A549 (cell line): Measurements from ENCODE around the gene CDK10. TPM values are rescaled to one million over a fixed set of nuclear protein-coding genes. Genes with fewer than 3 reads are reported as not detected.

ENCODE experiments used
- ATAC-seq, 2 experiments: fragments of 200-7000 bp in 1 of 2; fragments of >200 bp in 1 of 2; cut with Nextera tagmentation in 1 of 2; cut with Tn5 transposase in 1 of 2; 3 replicates each; pipeline versions ENCODE4 v1.8.0 to v1.9.1; 2018 to 2020; ENCODE audit warnings: mild to moderate bottlenecking in 1 of 2, moderate library complexity in 1 of 2
- CTCF ChIA-PET: fragments of 300-600 bp; sonication (Branson Sonifier 250); formaldehyde crosslinking; extraction: SDS; loops from one replicate; lab custom pipeline; 2021; ENCODE audit warnings: antibody characterized with exemption, inconsistent platforms; lab: Yijun Ruan, JAX
- POLR2A ChIA-PET: fragments of 350-600 bp; formaldehyde crosslinking; extraction: SDS; loops from one replicate; lab custom pipeline; 2021; ENCODE audit warnings: antibody characterized with exemption, inconsistent platforms; lab: Yijun Ruan, JAX
- DNase-seq, 2 experiments: peaks; one replicate each; pipeline versions ENCODE4 v3.0.0 to v3.0.0-alpha.2; 2011 to 2016; ENCODE audit warnings: low read depth in 1 of 2, low spot score in 1 of 2
- FAIRE-seq: peaks from 2 replicates; lab custom pipeline; 2011; peaks lifted over from hg19 to GRCh38; lab: Jason Lieb, UNC
- H3K27ac ChIP-seq, 2 experiments: fragments of >200 bp; sonication (Bioruptor Twin); formaldehyde crosslinking; 3 replicates each; pipeline ENCODE4 v1.5.1; 2016 to 2017
- H3K4me1 ChIP-seq: fragments of >200 bp; sonication (Bioruptor Twin); formaldehyde crosslinking; 3 replicates; pipeline ENCODE4 v1.6.1; 2016
- H3K4me2 ChIP-seq: fragments of >200 bp; sonication (Bioruptor Twin); formaldehyde crosslinking; 3 replicates; pipeline ENCODE4 v1.6.1; 2016
- H3K4me3 ChIP-seq: fragments of >200 bp; sonication (Bioruptor Twin); formaldehyde crosslinking; 3 replicates; pipeline ENCODE4 v1.5.1; 2016
- H3K9me3 ChIP-seq: fragments of >200 bp; sonication (Bioruptor Twin); formaldehyde crosslinking; 3 replicates; pipeline ENCODE4 v1.6.1; 2016
- BHLHE40 ChIP-seq: IDR thresholded peaks from 2 replicates; pipeline ENCODE4 v1.6.1; 2012; ENCODE audit warnings: low read depth, low read length, inconsistent platforms
- CBX8 ChIP-seq: fragments of 200-600 bp; sonication (generic); IDR thresholded peaks from 2 replicates; pipeline ENCODE4 v1.6.1; 2016
- CEBPB ChIP-seq, 2 experiments: fragments of >200 bp in 1 of 2; sonication (Bioruptor Twin) in 1 of 2; formaldehyde crosslinking in 1 of 2; IDR thresholded peaks; 2 replicates each; pipeline ENCODE4 v1.6.1; 2012 to 2016
- EHMT2 ChIP-seq: fragments of 200-600 bp; sonication (generic); IDR thresholded peaks from 2 replicates; pipeline ENCODE4 v1.6.1; 2016; ENCODE audit warnings: antibody characterized with exemption, low read depth, mild to moderate bottlenecking, moderate library complexity
- ESRRA ChIP-seq: fragments of 150-350 bp; IDR thresholded peaks from 2 replicates; pipeline ENCODE4 v1.6.1; 2014; ENCODE audit warnings: mild to moderate bottlenecking, low read length, borderline replicate concordance
- FOSB ChIP-seq: fragments of 250-450 bp; sonication (Bioruptor Pico); IDR thresholded peaks from 2 replicates; pipeline ENCODE4 v1.5.0; 2020; ENCODE audit warnings: mild to moderate bottlenecking, moderate library complexity
- FOSL2 ChIP-seq, 2 experiments: fragments of 450-650 bp in 1 of 2; fragments of >200 bp in 1 of 2; sonication (Bioruptor Twin) in 1 of 2; formaldehyde crosslinking; IDR thresholded peaks; 2 replicates each; pipeline versions ENCODE4 v1.5.0 to v1.6.1; 2016 to 2020; ENCODE audit warnings: mild to moderate bottlenecking in 1 of 2, moderate library complexity in 1 of 2
- FOXS1 ChIP-seq: fragments of 250-450 bp; sonication (Bioruptor Pico); IDR thresholded peaks from 2 replicates; pipeline ENCODE4 v1.5.0; 2020; ENCODE audit warnings: mild to moderate bottlenecking, moderate library complexity
- GATA3 ChIP-seq: IDR thresholded peaks from 2 replicates; pipeline ENCODE4 v1.6.1; 2012; ENCODE audit warnings: borderline replicate concordance
- HDAC2 ChIP-seq: fragments of 200-600 bp; sonication (generic); IDR thresholded peaks from 2 replicates; pipeline ENCODE4 v1.6.1; 2016
- HEYL ChIP-seq: fragments of 250-450 bp; sonication (Bioruptor Pico); IDR thresholded peaks from 2 replicates; pipeline ENCODE4 v1.8.0; 2021; ENCODE audit warnings: mild to moderate bottlenecking, moderate library complexity
- HOXA7 ChIP-seq: fragments of 250-450 bp; sonication (Bioruptor Pico); IDR thresholded peaks from 2 replicates; pipeline ENCODE4 v1.5.0; 2020; ENCODE audit warnings: mild to moderate bottlenecking, moderate library complexity
- HOXB13 ChIP-seq: fragments of 250-450 bp; sonication (Bioruptor Pico); IDR thresholded peaks from 2 replicates; pipeline ENCODE4 v1.5.0; 2020; ENCODE audit warnings: low read depth, mild to moderate bottlenecking, moderate library complexity
- HOXB5 ChIP-seq: fragments of 250-450 bp; sonication (Bioruptor Pico); IDR thresholded peaks from 2 replicates; pipeline ENCODE4 v1.5.0; 2020; ENCODE audit warnings: mild to moderate bottlenecking, moderate library complexity
- JUN ChIP-seq, 2 experiments: fragments of >200 bp; sonication (Bioruptor Twin); formaldehyde crosslinking; IDR thresholded peaks; 2 replicates in 1 of 2; 3 replicates in 1 of 2; pipeline ENCODE4 v1.6.1; 2016 to 2017
- JUNB ChIP-seq: fragments of >200 bp; sonication (Bioruptor Twin); formaldehyde crosslinking; IDR thresholded peaks from 2 replicates; pipeline ENCODE4 v1.6.1; 2016
- KDM1A ChIP-seq: fragments of 200-600 bp; sonication (generic); IDR thresholded peaks from 2 replicates; pipeline ENCODE4 v1.6.1; 2016; ENCODE audit warnings: low read depth, mild to moderate bottlenecking
- KDM5A ChIP-seq: fragments of 200-600 bp; sonication (generic); IDR thresholded peaks from 2 replicates; pipeline ENCODE4 v1.6.1; 2016; ENCODE audit warnings: antibody characterized with exemption, mild to moderate bottlenecking
- MAZ ChIP-seq: fragments of 150-350 bp; IDR thresholded peaks from 2 replicates; pipeline ENCODE4 v1.6.1; 2014; ENCODE audit warnings: antibody characterized with exemption, low read depth, low read length, borderline replicate concordance
- MYC ChIP-seq: IDR thresholded peaks from 2 replicates; pipeline ENCODE4 v1.6.1; 2012; ENCODE audit warnings: mild to moderate bottlenecking, inconsistent platforms, low read length, improper control_type of control experiment, borderline replicate concordance
- NPAS2 ChIP-seq: fragments of 250-450 bp; sonication (Bioruptor Pico); IDR thresholded peaks from 2 replicates; pipeline ENCODE4 v1.8.0; 2022; ENCODE audit warnings: mild to moderate bottlenecking, moderate library complexity, borderline replicate concordance
- NR3C1 ChIP-seq: fragments of >200 bp; sonication (Bioruptor Twin); formaldehyde crosslinking; IDR thresholded peaks from 3 replicates; pipeline ENCODE4 v1.6.1; 2017
- PHF8 ChIP-seq: fragments of 200-600 bp; sonication (generic); IDR thresholded peaks from 2 replicates; pipeline ENCODE4 v1.6.1; 2016; ENCODE audit warnings: low read depth, mild to moderate bottlenecking, antibody characterized with exemption, moderate library complexity, borderline replicate concordance
- POLR2A ChIP-seq: IDR thresholded peaks from 2 replicates; pipeline ENCODE4 v1.6.1; 2012; ENCODE audit warnings: mild to moderate bottlenecking, low read length
- POLR2AphosphoS2 ChIP-seq: conservative IDR thresholded peaks from 2 replicates; pipeline ENCODE4 v1.6.1; 2012; ENCODE audit warnings: low read length, improper control_type of control experiment, inconsistent platforms
- RAD21 ChIP-seq, 2 experiments: fragments of >200 bp in 1 of 2; sonication (Bioruptor Twin) in 1 of 2; formaldehyde crosslinking in 1 of 2; IDR thresholded peaks in 1 of 2; conservative IDR thresholded peaks in 1 of 2; 2 replicates in 1 of 2; 3 replicates in 1 of 2; pipeline ENCODE4 v1.6.1; 2012 to 2018; ENCODE audit warnings: inconsistent platforms in 1 of 2
- RARB ChIP-seq: fragments of 250-450 bp; sonication (Bioruptor Pico); IDR thresholded peaks from 2 replicates; pipeline ENCODE4 v1.8.0; 2021; ENCODE audit warnings: mild to moderate bottlenecking, moderate library complexity
- RCOR1 ChIP-seq: fragments of 150-350 bp; IDR thresholded peaks from 2 replicates; pipeline ENCODE4 v1.6.1; 2014; ENCODE audit warnings: antibody characterized with exemption, low read length, low read depth
- RFX5 ChIP-seq: fragments of 450-650 bp; IDR thresholded peaks from 2 replicates; pipeline ENCODE4 v1.7.1; 2014; ENCODE audit warnings: antibody characterized with exemption, mild to moderate bottlenecking, moderate library complexity
- RNF2 ChIP-seq: fragments of 200-600 bp; sonication (generic); IDR thresholded peaks from 2 replicates; pipeline ENCODE4 v1.6.1; 2016; ENCODE audit warnings: low read depth, mild to moderate bottlenecking, antibody characterized with exemption, moderate library complexity, borderline replicate concordance
- SMC3 ChIP-seq: fragments of >200 bp; sonication (Bioruptor Twin); formaldehyde crosslinking; IDR thresholded peaks from 3 replicates; pipeline ENCODE4 v1.6.1; 2018; ENCODE audit warnings: inconsistent platforms
- SREBF2 ChIP-seq: fragments of 450-650 bp; IDR thresholded peaks from 2 replicates; pipeline ENCODE4 v1.6.1; 2014; ENCODE audit warnings: mild to moderate bottlenecking, moderate library complexity
- TFCP2L1 ChIP-seq: fragments of 250-450 bp; sonication (Bioruptor Pico); IDR thresholded peaks from 2 replicates; pipeline ENCODE4 v1.5.0; 2021; ENCODE audit warnings: mild to moderate bottlenecking
- ZC3H11A ChIP-seq: fragments of 450-650 bp; IDR thresholded peaks from 2 replicates; pipeline ENCODE4 v1.6.1; 2014; ENCODE audit warnings: antibody characterized with exemption, mild to moderate bottlenecking
- ZNF302 ChIP-seq: fragments of 250-450 bp; sonication (Bioruptor Pico); IDR thresholded peaks from 2 replicates; pipeline ENCODE4 v1.9.0; 2021; ENCODE audit warnings: inconsistent platforms, mild to moderate bottlenecking, moderate library complexity
- WGBS: methylation state at CpG from one replicate; pipeline ENCODE4 v1.1.6; 2017; ENCODE audit errors: missing lambda C conversion rate; 5-methylcytosine and 5-hydroxymethylcytosine counted together
- polyA plus RNA-seq, 4 experiments: library from polyadenylated mRNA; depleted of rRNA in 3 of 4; stranded (reverse); fragments of >200 nt; fragmentation: RNase III in 1 of 4; extraction: RNeasy Plus Mini Kit Qiagen cat#74134 plus additional on column Dnase treatment in 1 of 4; gene quantifications; 2 replicates in 3 of 4; 3 replicates in 1 of 4; pipeline ENCODE4 v1.2.3, GENCODE V29; 2011 to 2017
- TF ChIP-seq, protein P1 (sequence below): IDR thresholded peaks from 2 replicates; pipeline ENCODE4 v1.6.1; 2012; ENCODE audit warnings: low read depth, borderline replicate concordance
- TF ChIP-seq, protein P2 (sequence below): fragments of >200 bp; sonication (Bioruptor Twin); formaldehyde crosslinking; IDR thresholded peaks from 2 replicates; pipeline ENCODE4 v1.6.1; 2016
- TF ChIP-seq, protein P3 (sequence below): fragments of 450-650 bp; IDR thresholded peaks from 2 replicates; pipeline ENCODE4 v1.6.1; 2014; ENCODE audit warnings: antibody characterized with exemption
- TF ChIP-seq, protein P4 (sequence below): fragments of >200 bp; sonication (Bioruptor Twin); formaldehyde crosslinking; IDR thresholded peaks from 3 replicates; pipeline ENCODE4 v1.6.1; 2016
- TF ChIP-seq, protein P5 (sequence below): fragments of 250-450 bp; sonication (Bioruptor Pico); IDR thresholded peaks from 2 replicates; pipeline ENCODE4 v1.5.0; 2020; ENCODE audit warnings: low read depth, mild to moderate bottlenecking, moderate library complexity

CDK10 gene
- polyA plus RNA-seq, 2 of the 4 experiments (the other 2 are of a cell fraction), result 35.9 to 55.3 TPM

DNA sequence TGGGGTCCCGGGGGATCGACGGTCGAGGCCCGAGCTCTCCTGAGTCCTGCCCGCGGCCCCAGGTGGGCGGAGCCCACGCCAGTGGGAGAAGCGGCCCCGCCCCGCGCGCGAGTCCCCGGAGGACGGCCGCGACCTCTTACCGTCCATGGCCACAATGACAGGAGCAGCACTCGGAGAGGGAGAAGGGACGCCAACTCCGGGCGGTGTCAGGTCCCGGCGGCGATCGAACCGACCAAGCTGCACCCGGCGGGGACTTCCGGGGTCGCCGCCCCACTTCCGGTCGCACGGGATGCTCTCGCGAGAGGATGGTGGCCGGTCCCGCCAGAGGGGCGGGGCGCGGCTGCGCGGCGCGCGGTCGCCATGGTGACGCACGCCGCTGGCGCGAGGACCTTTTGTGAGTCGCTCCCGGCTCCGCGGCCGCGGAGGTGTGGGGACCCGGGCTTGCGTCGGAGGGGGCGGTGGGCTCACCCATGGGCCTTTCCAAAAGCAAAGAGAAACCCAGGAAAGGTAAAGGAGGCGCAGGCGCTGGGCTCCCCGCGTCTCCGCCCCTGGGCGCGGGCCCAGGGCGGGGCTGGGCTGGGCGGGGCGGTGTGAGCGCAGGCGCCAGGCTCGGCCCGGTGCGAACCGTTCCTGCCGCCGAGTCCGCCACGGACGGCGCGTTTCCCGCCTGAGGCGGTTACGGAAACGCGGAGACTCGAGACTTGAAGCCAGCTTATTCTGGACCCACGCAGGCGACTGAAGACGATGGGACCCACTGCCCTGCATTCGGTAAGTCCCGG is 28.9 kb upstream of the CDK10 start, which contains the start of the genes CHMP1A and SPATA33:
CHMP1A (minus strand) TSS at position 267 of the 779 bp plus-strand sequence; CDS start at position 147, 120 bp downstream.
SPATA33 (plus strand) TSS at position 395 of the 779 bp plus-strand sequence; CDS start at position 471, 76 bp downstream.
- ATAC-seq (peak; percentile 96 to 97), DNase-seq (peak; percentile 84 to 91), FAIRE-seq (no peak)
- H3K4me2 ChIP-seq, result peak within 1 kb of the TSS; percentile 100
- CTCF ChIA-PET, result interaction anchor here (0.7 to 1.9 kb wide), 6 partner anchors 9 to 48 kb away, joined by 3 to 9 read pairs (median 4); no protein-coding TSS in a partner anchor
- H3K27ac ChIP-seq, result peak within 1 kb of the TSS; percentile 88 to 93
- POLR2A ChIA-PET, result interaction anchor here (0.7 to 1.7 kb wide), 3 partner anchors 13 to 43 kb away, joined by 3 to 9 read pairs (median 4); partner anchors contain the start of gene CDK10
- peaks cover 16% of the 10 kb centered on the region for H3K4me1 ChIP-seq
- no peaks in the 10 kb centered on the region for H3K9me3 ChIP-seq
- 0% methylated on average over 30 of the region's 99 CpGs for WGBS
- peak within 1 kb of the TSS; percentile 94 for H3K4me3 ChIP-seq
- TF ChIP-seq POLR2A (peak; percentile 79), SREBF2 (no peak), FOSL2 (IDR thresholded peaks at IDR 0.05) (no peak), FOSL2 (CRISPR knock-in tag; IDR thresholded peaks at IDR 0.05) (no peak), RFX5 (no peak; the same call in 1 of the 2 replicates), JUN (IDR thresholded peaks at IDR 0.05) (peak; percentile 21 to 69; a peak in 2 of 5 replicates), POLR2AphosphoS2 (no peak), SMC3 (no peak), HDAC2 (no peak), HOXB13 (CRISPR knock-in tag) (no peak), MAZ (no peak), FOSB (CRISPR knock-in tag) (no peak), RCOR1 (no peak), PHF8 (peak; percentile 58; the same call in 1 of the 2 replicates), BHLHE40 (no peak), CBX8 (no peak), JUNB (no peak), MYC (peak; percentile 61; the same call in 1 of the 2 replicates), KDM1A (no peak), RNF2 (no peak), RARB (no peak), RAD21 (conservative IDR thresholded peaks at IDR 0.05 in 1 of 2, IDR thresholded peaks at IDR 0.05 in 1 of 2) (no peak), NR3C1 (no peak), ZNF302 (CRISPR knock-in tag) (no peak), CEBPB (IDR thresholded peaks at IDR 0.05) (no peak), TFCP2L1 (no peak), KDM5A (peak; percentile 51; the same call in 1 of the 2 replicates), GATA3 (peak; percentile 56), EHMT2 (no peak), ESRRA (no peak), ZC3H11A (no peak), HOXB5 (0 out of 2 replicates have a peak, but pooled peaks have one; percentile 12), HOXA7 (CRISPR knock-in tag) (no peak), FOXS1 (CRISPR knock-in tag) (no peak), HEYL (CRISPR knock-in tag) (no peak), NPAS2 (CRISPR knock-in tag) (no peak)
- TF ChIP-seq, protein P1, sequence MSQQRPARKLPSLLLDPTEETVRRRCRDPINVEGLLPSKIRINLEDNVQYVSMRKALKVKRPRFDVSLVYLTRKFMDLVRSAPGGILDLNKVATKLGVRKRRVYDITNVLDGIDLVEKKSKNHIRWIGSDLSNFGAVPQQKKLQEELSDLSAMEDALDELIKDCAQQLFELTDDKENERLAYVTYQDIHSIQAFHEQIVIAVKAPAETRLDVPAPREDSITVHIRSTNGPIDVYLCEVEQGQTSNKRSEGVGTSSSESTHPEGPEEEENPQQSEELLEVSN, result peak; percentile 93
- TF ChIP-seq, protein P2, sequence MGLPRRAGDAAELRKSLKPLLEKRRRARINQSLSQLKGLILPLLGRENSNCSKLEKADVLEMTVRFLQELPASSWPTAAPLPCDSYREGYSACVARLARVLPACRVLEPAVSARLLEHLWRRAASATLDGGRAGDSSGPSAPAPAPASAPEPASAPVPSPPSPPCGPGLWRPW, result no peak
- TF ChIP-seq, protein P3, sequence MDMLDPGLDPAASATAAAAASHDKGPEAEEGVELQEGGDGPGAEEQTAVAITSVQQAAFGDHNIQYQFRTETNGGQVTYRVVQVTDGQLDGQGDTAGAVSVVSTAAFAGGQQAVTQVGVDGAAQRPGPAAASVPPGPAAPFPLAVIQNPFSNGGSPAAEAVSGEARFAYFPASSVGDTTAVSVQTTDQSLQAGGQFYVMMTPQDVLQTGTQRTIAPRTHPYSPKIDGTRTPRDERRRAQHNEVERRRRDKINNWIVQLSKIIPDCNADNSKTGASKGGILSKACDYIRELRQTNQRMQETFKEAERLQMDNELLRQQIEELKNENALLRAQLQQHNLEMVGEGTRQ, result no peak
- TF ChIP-seq, protein P4, sequence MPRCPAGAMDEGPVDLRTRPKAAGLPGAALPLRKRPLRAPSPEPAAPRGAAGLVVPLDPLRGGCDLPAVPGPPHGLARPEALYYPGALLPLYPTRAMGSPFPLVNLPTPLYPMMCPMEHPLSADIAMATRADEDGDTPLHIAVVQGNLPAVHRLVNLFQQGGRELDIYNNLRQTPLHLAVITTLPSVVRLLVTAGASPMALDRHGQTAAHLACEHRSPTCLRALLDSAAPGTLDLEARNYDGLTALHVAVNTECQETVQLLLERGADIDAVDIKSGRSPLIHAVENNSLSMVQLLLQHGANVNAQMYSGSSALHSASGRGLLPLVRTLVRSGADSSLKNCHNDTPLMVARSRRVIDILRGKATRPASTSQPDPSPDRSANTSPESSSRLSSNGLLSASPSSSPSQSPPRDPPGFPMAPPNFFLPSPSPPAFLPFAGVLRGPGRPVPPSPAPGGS, result no peak; the same call in 2 of the 3 replicates
- TF ChIP-seq, protein P5, sequence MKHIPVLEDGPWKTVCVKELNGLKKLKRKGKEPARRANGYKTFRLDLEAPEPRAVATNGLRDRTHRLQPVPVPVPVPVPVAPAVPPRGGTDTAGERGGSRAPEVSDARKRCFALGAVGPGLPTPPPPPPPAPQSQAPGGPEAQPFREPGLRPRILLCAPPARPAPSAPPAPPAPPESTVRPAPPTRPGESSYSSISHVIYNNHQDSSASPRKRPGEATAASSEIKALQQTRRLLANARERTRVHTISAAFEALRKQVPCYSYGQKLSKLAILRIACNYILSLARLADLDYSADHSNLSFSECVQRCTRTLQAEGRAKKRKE (CRISPR knock-in tag), result no peak
